Trophoblast cell (in vitro differentiated cells and primary cell): ENCODE data around the gene ACAP3.

ENCODE experiments used
- DNase-seq, 2 donors: peaks; one replicate each; pipeline ENCODE4 v3.0.0-alpha.2; 2016
- H2AFZ ChIP-seq: 2 replicates; pipeline ENCODE4 v1.6.1; 2013; ENCODE audit warnings: low read length, moderate library complexity, mild to moderate bottlenecking; ENCODE audit not compliant: insufficient read depth, poor library complexity
- H2AK5ac ChIP-seq: 2 replicates; pipeline ENCODE4 v1.6.1; 2013; ENCODE audit warnings: mild to moderate bottlenecking, low read length
- H2BK120ac ChIP-seq: 2 replicates; pipeline ENCODE4 v1.6.1; 2013; ENCODE audit warnings: low read length, mild to moderate bottlenecking, moderate library complexity; ENCODE audit not compliant: insufficient read depth, poor library complexity
- H2BK12ac ChIP-seq: 2 replicates; pipeline ENCODE4 v1.6.1; 2013; ENCODE audit warnings: mild to moderate bottlenecking, low read length, moderate library complexity
- H2BK5ac ChIP-seq: 2 replicates; pipeline ENCODE4 v1.6.1; 2013; ENCODE audit warnings: low read length, low read depth, moderate library complexity, mild to moderate bottlenecking; ENCODE audit not compliant: poor library complexity
- H3K14ac ChIP-seq: 2 replicates; pipeline ENCODE4 v1.6.1; 2013; ENCODE audit warnings: mild to moderate bottlenecking, low read length
- H3K18ac ChIP-seq: 2 replicates; pipeline ENCODE4 v1.6.1; 2013; ENCODE audit warnings: mild to moderate bottlenecking, low read length
- H3K23ac ChIP-seq: 2 replicates; pipeline ENCODE4 v1.6.1; 2013; ENCODE audit warnings: low read length
- H3K27ac ChIP-seq: 2 replicates; pipeline ENCODE4 v1.5.1; 2013; ENCODE audit warnings: low read depth, mild to moderate bottlenecking, inconsistent platforms, low read length, moderate library complexity
- H3K27me3 ChIP-seq: 2 replicates; pipeline ENCODE4 v1.6.1; 2013; ENCODE audit warnings: inconsistent platforms, mild to moderate bottlenecking, low read length, moderate library complexity; ENCODE audit not compliant: insufficient read depth
- H3K36me3 ChIP-seq, 2 experiments: 1 replicate in 1 of 2; 2 replicates in 1 of 2; pipeline ENCODE4 v1.6.1; 2013; ENCODE audit warnings: low read length in 2 of 2, mild to moderate bottlenecking in 2 of 2, moderate library complexity in 1 of 2; ENCODE audit not compliant: insufficient read depth in 2 of 2, control insufficient read depth in 1 of 2
- H3K4ac ChIP-seq: 2 replicates; pipeline ENCODE4 v1.6.1; 2013; ENCODE audit warnings: low read depth, mild to moderate bottlenecking, low read length, moderate library complexity
- H3K4me1 ChIP-seq, 2 experiments: 1 replicate in 1 of 2; 2 replicates in 1 of 2; pipeline ENCODE4 v1.6.1; 2013; ENCODE audit warnings: low read length in 2 of 2, mild to moderate bottlenecking in 2 of 2, moderate library complexity in 1 of 2; ENCODE audit not compliant: insufficient read depth in 2 of 2, control insufficient read depth in 1 of 2
- H3K4me2 ChIP-seq: 2 replicates; pipeline ENCODE4 v1.6.1; 2013; ENCODE audit warnings: inconsistent platforms, mild to moderate bottlenecking, low read length, moderate library complexity
- H3K4me3 ChIP-seq: 2 replicates; pipeline ENCODE4 v1.5.1; 2013; ENCODE audit warnings: mild to moderate bottlenecking, low read depth, low read length, inconsistent platforms
- H3K79me1 ChIP-seq: one replicate; pipeline ENCODE4 v1.6.1; 2013; ENCODE audit warnings: low read length
- H3K79me2 ChIP-seq: 2 replicates; pipeline ENCODE4 v1.6.1; 2013; ENCODE audit warnings: low read length, mild to moderate bottlenecking; ENCODE audit not compliant: control insufficient read depth, insufficient read depth, poor library complexity
- H3K9ac ChIP-seq: 2 replicates; pipeline ENCODE4 v1.6.1; 2013; ENCODE audit warnings: mild to moderate bottlenecking, low read length
- H3K9me3 ChIP-seq: 2 replicates; pipeline ENCODE4 v1.6.1; 2013; ENCODE audit warnings: low read depth, mild to moderate bottlenecking, control low read depth, inconsistent platforms, low read length; ENCODE audit not compliant: insufficient read depth
- H4K12ac ChIP-seq: 2 replicates; pipeline ENCODE4 v1.6.1; 2013; ENCODE audit warnings: low read depth, mild to moderate bottlenecking, low read length, moderate library complexity
- H4K8ac ChIP-seq: 2 replicates; pipeline ENCODE4 v1.6.1; 2013; ENCODE audit warnings: low read depth, mild to moderate bottlenecking, low read length, moderate library complexity
- H4K91ac ChIP-seq: one replicate; pipeline ENCODE4 v1.6.1; 2013; ENCODE audit warnings: low read depth, mild to moderate bottlenecking, low read length, moderate library complexity
- WGBS: extraction: QIAGEN DNeasy Blood & Tissue Kit; methylation state at CpG from one replicate; pipeline ENCODE4 v1.1.7; 2013; ENCODE audit warnings: missing lambda C conversion rate; ENCODE audit not compliant: insufficient read length, insufficient coverage; ENCODE audit errors: extremely low coverage; 5-methylcytosine and 5-hydroxymethylcytosine counted together

ACAP3 gene

DNA sequence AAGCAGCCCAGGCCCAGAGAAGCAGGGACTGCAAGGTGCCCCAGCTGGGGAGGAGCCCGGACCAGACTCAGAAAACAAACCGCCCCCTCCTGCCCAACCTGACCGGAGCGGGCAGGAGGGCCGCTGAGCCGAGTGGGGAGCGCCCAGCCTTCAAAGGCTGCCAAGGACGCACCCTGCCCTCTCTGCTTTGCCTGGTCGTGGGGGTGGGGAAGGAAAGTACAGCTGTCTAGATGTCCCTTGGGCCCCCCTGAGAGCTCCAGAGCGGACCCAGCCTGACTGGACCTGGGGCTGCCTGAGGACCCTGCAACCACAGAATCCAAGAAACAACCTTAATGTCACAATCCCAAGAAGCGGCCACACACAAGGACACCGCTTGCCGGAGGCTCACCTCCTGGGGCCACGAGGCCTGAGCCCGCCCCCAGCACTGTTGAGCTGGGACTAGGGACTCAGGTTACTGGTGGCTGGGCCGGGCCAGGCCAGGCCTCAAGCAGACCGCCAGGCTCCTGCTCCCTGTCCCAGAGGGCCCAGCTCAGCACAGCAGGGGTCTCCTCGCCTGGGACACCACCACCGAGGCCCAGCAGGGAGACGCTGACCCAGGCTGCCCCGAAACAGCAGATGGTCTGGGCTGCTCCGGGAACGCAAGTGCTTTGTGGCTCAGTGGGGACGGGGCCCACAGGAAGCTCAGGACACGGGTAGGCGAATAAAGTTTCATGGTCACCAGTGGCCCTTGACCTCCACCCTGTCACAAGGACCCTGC is 40.1 kb upstream of the ACAP3 start:
- Histone ChIP-seq H3K4me3 (peak overlapping the region; percentile 82), H3K4me2 (peak overlapping the region; percentile 73), H4K91ac (peak overlapping the region; percentile 67), H3K27me3 (no peaks in the 10 kb centered on the region), H3K9ac (peak overlapping the region; percentile 16), H2AK5ac (peak overlapping the region; percentile 69), H3K79me2 (peaks cover 28% of the 10 kb centered on the region), H3K9me3 (no peaks in the 10 kb centered on the region), H4K12ac (peak overlapping the region; percentile 82), H3K79me1 (peaks cover 14% of the 10 kb centered on the region), H4K8ac (peak overlapping the region; percentile 47), H3K23ac (no peak overlapping the region), H2AFZ (peak overlapping the region; percentile 48), H3K18ac (peak overlapping the region; percentile 96), H2BK12ac (no peak overlapping the region), H2BK5ac (peak overlapping the region; percentile 35), H3K14ac (peak overlapping the region; percentile 95), H3K4ac (peak overlapping the region; percentile 94), H3K27ac (peak overlapping the region; percentile 11), H2BK120ac (no peak overlapping the region), H3K4me1 (peaks cover 22 to 44% of the 10 kb centered on the region in 2 experiments), H3K36me3 (peaks cover 9 to 14% of the 10 kb centered on the region in 2 experiments)
- DNase-seq = peak; percentile 70 to 74
- WGBS = no CpG with 5 or more reads among the region's 26 CpGs

DNA sequence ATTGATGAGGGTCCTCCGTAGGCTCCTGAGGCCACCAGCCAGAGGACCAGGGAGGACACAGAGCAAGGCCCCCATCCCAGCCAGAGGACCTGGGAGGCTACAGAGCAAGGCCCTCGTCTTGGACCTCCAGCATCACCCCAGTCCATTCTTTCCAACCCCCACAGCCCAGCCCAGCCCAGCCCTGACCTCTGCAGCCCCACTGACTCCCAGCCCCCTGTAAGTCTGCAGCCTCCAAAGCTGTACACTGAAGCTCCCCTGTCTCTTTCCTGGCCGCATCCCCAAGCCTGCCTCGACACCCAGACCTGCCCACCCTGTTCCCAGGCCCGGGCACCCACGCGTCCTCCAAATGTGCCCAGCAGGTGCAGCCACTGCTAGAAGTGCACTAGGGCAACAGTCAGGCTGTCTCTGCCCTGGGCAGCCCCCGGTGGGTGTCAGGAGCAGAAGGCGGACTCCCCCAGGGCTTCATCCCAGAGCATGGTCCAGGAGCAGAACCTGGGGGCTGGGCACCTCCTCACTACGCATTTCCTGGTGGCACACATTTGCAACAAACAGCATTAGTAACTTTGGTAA is 39.4 kb upstream of the ACAP3 start:
- Histone ChIP-seq H3K4ac (peak overlapping the region; percentile 57), H4K8ac (no peak overlapping the region), H3K4me2 (peak overlapping the region; percentile 73)

DNA sequence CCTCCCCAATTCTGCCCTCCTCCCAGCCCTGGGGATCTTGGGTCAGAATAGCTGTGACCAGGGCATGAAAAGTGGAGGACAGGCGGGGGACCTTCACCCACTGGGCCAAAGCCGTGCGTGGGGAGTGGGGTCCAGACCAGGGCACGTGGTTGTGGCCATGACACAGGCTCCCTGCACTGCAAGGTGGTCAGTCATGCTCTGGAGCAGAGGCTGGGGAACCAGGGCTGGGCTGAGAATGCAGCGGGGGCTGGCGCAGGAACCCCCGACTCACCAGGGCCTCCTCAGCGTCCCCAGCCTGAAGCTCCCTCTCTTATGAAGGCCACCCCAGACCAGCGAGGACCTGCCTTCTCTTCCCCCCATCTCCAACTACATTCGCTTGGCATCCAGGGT is 38.8 kb upstream of the ACAP3 start:
- Histone ChIP-seq H3K4me2 (no peak overlapping the region), H3K4me3 (no peak overlapping the region), H3K9ac (no peak overlapping the region), H2AK5ac (no peak overlapping the region), H3K27me3 (no peaks in the 10 kb centered on the region), H3K23ac (no peak overlapping the region), H3K36me3 (peaks cover 10 to 11% of the 10 kb centered on the region in 2 experiments), H3K9me3 (no peaks in the 10 kb centered on the region), H3K18ac (peak overlapping the region; percentile 46), H2BK12ac (no peak overlapping the region), H3K14ac (no peak overlapping the region), H2BK120ac (no peak overlapping the region), H2BK5ac (no peak overlapping the region), H3K27ac (no peak overlapping the region), H3K4ac (peak overlapping the region; percentile 57), H4K91ac (no peak overlapping the region), H3K79me1 (peaks cover 14% of the 10 kb centered on the region), H2AFZ (no peak overlapping the region), H4K8ac (no peak overlapping the region), H3K4me1 (peaks cover 14 to 34% of the 10 kb centered on the region in 2 experiments), H3K79me2 (peaks cover 28% of the 10 kb centered on the region), H4K12ac (no peak overlapping the region)
- no CpG with 5 or more reads among the region's 10 CpGs for WGBS
- DNase-seq = no peak

More for the DNA sequence above, 39.4 kb upstream of the ACAP3 start:
- Histone ChIP-seq H3K18ac (peak overlapping the region; percentile 50), H3K9ac (no peak overlapping the region), H3K27ac (no peak overlapping the region), H3K27me3 (no peaks in the 10 kb centered on the region), H2AFZ (peak overlapping the region; percentile 11), H3K4me1 (peaks cover 17 to 38% of the 10 kb centered on the region in 2 experiments), H2BK5ac (no peak overlapping the region), H3K4me3 (no peak overlapping the region), H3K23ac (no peak overlapping the region), H2AK5ac (no peak overlapping the region), H3K79me1 (peaks cover 14% of the 10 kb centered on the region), H4K12ac (no peak overlapping the region), H2BK120ac (no peak overlapping the region), H3K9me3 (no peaks in the 10 kb centered on the region), H3K36me3 (peaks cover 7% of the 10 kb centered on the region in 2 experiments), H2BK12ac (no peak overlapping the region), H4K91ac (no peak overlapping the region), H3K79me2 (peaks cover 28% of the 10 kb centered on the region), H3K14ac (no peak overlapping the region)
- no CpG with 5 or more reads among the region's 10 CpGs for WGBS
- no peak for DNase-seq

DNA sequence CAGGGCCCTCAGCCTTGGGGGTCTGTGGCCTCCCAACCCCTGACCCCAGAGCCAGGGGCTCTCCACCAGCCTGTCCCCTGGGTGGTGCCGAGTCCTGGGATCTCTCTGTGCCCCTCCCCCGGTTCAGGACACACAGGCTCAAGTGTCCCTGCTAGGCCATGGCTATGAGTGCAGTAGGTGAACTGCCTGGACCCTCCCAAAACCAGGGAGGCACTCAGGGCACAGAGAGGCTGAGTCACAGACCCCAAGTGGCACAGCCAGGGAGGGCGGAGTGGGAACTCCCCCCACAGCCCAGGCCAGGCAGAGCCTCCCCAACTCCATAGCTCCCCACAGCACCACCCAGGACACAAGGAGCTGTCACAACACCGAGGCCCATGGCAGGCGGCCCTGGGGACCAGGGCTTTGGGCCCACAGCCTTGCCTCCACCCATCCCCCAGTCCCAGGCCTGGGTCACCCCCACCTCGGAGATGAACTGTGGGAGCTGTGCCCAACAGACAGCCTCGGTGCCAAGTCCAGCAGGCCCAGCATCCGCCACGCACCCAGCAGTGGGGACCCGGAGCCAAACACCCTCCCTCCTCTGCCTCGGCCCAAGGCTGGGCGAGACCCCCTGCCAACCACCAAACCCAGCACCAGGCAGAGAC is 38.2 kb upstream of the ACAP3 start:
- Histone ChIP-seq H3K27ac (no peak overlapping the region), H3K9ac (no peak overlapping the region), H3K79me1 (peaks cover 12% of the 10 kb centered on the region), H4K12ac (no peak overlapping the region), H3K4me3 (no peak overlapping the region), H3K79me2 (peaks cover 28% of the 10 kb centered on the region), H3K27me3 (no peaks in the 10 kb centered on the region), H3K4ac (peak overlapping the region; percentile 57), H3K14ac (no peak overlapping the region), H3K36me3 (peaks cover 15 to 16% of the 10 kb centered on the region in 2 experiments), H3K9me3 (peaks cover 5% of the 10 kb centered on the region), H2BK120ac (no peak overlapping the region), H2BK5ac (no peak overlapping the region), H4K8ac (no peak overlapping the region), H2BK12ac (no peak overlapping the region), H3K23ac (no peak overlapping the region), H3K4me2 (no peak overlapping the region), H2AFZ (no peak overlapping the region), H3K18ac (no peak overlapping the region), H4K91ac (no peak overlapping the region), H3K4me1 (peaks cover 14 to 31% of the 10 kb centered on the region in 2 experiments), H2AK5ac (no peak overlapping the region)
- no peak for DNase-seq
- WGBS = no CpG with 5 or more reads among the region's 12 CpGs
